Nephron (organoid): Measurements from ENCODE around the gene SNAPC5.

Experiments
- H3K27ac Mint-ChIP-seq, 3 experiments: 2 replicates each; pipeline ENCODE4 v1.8.0; 2020; ENCODE audit warnings: mixed read lengths in 3 of 3, mild to moderate bottlenecking in 2 of 3, moderate library complexity in 1 of 3
- H3K27me3 Mint-ChIP-seq: 2 replicates; pipeline ENCODE4 v1.8.0; 2021; ENCODE audit warnings: low read depth, mild to moderate bottlenecking, moderate library complexity, mixed read lengths
- H3K36me3 Mint-ChIP-seq: 2 replicates; pipeline ENCODE4 v1.8.0; 2020; ENCODE audit warnings: low read depth, mixed read lengths
- H3K4me1 Mint-ChIP-seq: 2 replicates; pipeline ENCODE4 v1.8.0; 2020; ENCODE audit warnings: mixed read lengths
- H3K4me3 Mint-ChIP-seq, 3 experiments: 2 replicates each; pipeline ENCODE4 v1.8.0; 2020; ENCODE audit warnings: mild to moderate bottlenecking in 3 of 3, mixed read lengths in 3 of 3, moderate library complexity in 2 of 3
- H3K9me3 Mint-ChIP-seq: 2 replicates; pipeline ENCODE4 v1.8.0; 2020; ENCODE audit warnings: mixed read lengths
- TF ChIP-seq, protein P1 (sequence below), 3 experiments: fragments of 200-600 bp; sonication (generic); IDR thresholded peaks; one replicate each; pipeline ENCODE4 v1.5.0; 2021; ENCODE audit warnings: antibody characterized with exemption in 3 of 3; ENCODE audit not compliant: unreplicated experiment in 3 of 3

The SNAPC5 gene

DNA sequence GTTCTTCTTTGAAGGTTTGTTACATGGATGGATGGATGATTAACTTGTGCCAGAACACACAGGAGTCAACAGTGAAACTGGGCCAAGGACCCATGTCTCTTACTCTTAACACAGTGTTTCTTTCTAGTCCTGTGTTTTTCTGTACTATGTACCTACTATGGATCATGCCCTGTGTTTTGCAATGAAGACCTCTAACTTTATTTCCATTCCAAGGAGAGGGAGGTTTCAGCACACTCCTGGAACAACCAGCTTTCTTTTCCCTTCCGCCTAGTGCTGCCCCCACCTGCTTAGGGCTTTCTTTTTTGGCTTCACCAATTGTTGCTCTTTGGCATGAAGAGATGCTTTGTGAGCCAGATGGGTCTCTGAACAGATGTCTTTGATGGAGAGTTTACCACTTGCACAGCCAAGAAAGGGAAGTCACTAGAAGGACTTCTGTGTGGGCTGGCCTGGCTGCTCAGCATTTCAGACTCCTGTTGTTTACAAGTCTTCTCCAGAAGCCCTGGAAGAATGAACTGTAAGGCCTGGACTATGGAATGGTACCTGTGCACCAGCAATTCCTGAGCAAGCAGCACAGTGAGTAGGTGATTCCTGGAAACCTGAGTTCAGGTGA, 44.5 kb downstream of the SNAPC5 start:
- Mint-ChIP-seq H3K4me1 (peaks cover 13% of the 10 kb centered on the region), H3K27me3 (no peaks in the 10 kb centered on the region), H3K27ac (peak overlapping the region in 1 of 3 experiments; percentile 42), H3K9me3 (peaks cover 2% of the 10 kb centered on the region), H3K4me3 (no peak overlapping the region), H3K36me3 (peaks cover 22% of the 10 kb centered on the region)
- TF ChIP-seq, protein P1, sequence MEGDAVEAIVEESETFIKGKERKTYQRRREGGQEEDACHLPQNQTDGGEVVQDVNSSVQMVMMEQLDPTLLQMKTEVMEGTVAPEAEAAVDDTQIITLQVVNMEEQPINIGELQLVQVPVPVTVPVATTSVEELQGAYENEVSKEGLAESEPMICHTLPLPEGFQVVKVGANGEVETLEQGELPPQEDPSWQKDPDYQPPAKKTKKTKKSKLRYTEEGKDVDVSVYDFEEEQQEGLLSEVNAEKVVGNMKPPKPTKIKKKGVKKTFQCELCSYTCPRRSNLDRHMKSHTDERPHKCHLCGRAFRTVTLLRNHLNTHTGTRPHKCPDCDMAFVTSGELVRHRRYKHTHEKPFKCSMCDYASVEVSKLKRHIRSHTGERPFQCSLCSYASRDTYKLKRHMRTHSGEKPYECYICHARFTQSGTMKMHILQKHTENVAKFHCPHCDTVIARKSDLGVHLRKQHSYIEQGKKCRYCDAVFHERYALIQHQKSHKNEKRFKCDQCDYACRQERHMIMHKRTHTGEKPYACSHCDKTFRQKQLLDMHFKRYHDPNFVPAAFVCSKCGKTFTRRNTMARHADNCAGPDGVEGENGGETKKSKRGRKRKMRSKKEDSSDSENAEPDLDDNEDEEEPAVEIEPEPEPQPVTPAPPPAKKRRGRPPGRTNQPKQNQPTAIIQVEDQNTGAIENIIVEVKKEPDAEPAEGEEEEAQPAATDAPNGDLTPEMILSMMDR (IDR thresholded peaks at IDR 0.05; ENCODE audit: unreplicated experiment in 3 of 3): no peak

DNA sequence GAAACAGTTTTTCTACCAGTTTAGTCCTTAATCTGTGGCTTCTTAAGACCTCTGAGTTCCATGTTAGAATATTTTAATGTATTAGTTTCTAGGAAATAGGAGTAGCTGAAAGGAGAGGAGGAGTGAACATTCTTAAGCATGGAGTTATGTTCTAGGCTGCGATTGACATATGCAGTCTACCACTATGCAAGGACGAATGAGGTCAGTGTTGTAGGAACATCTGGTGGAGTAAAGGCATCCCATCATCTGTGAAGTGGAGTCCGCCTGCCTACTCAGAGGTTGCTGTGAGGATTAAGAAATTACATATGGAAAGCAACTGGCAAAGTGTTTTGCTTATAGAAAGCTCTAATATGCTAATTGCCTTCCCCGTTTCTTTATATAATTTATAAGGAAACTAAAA, 45.1 kb downstream of the SNAPC5 start:
- peaks cover 13% of the 10 kb centered on the region for H3K4me1 Mint-ChIP-seq
- peak overlapping the region in 1 of 3 experiments; percentile 39 for H3K27ac Mint-ChIP-seq
- H3K9me3 Mint-ChIP-seq: peaks cover 3% of the 10 kb centered on the region
- TF ChIP-seq, protein P1 (IDR thresholded peaks at IDR 0.05; ENCODE audit: unreplicated experiment in 3 of 3): no peak
- peaks cover 28% of the 10 kb centered on the region for H3K36me3 Mint-ChIP-seq
- no peak overlapping the region for H3K4me3 Mint-ChIP-seq
- H3K27me3 Mint-ChIP-seq: no peaks in the 10 kb centered on the region
